HCT116 (cell line): ENCODE data around the gene MAP4K4. TPM values are rescaled to one million over a fixed set of nuclear protein-coding genes. Genes with fewer than 3 reads are reported as not detected.

Experiments
- ATAC-seq: fragments of 200-7000 bp; cut with Tn5 transposase; 2 replicates; pipeline ENCODE4 v1.9.1; 2020; ENCODE audit warnings: mild to moderate bottlenecking, moderate library complexity
- BruUV-seq: library from RNA; stranded (reverse); fragments of 400-500 nt; replicated peaks from 2 replicates; lab custom pipeline; 2021; lab: Mats Ljungman, UMichigan
- CTCF ChIA-PET: fragments of 300-600 bp; sonication (Branson Sonifier 250); formaldehyde crosslinking; loops from one replicate; lab custom pipeline; 2021; ENCODE audit warnings: antibody characterized with exemption; lab: Charles Lee
- POLR2A ChIA-PET: fragments of 300-600, 350-600 bp; sonication (Branson Sonifier 250); formaldehyde crosslinking; loops from one replicate; lab custom pipeline; 2021; ENCODE audit warnings: antibody characterized with exemption; lab: Charles Lee
- RAD21 ChIA-PET, 2 experiments: fragments of 300-600 bp; sonication (Branson Sonifier 250); formaldehyde crosslinking; loops; one replicate each; lab custom pipeline; 2023; ENCODE audit warnings: low total read pairs in 2 of 2; ENCODE audit not compliant: uncharacterized antibody in 2 of 2, unreplicated experiment in 2 of 2, low non-redundant PET in 1 of 2; lab: Charles Lee
- DNase-seq: peaks from one replicate; pipeline ENCODE4 v3.0.0-alpha.2; 2010; ENCODE audit warnings: low read depth, low spot score
- H2AFZ ChIP-seq: fragments of 200-600 bp; shearing (Covaris generic), sonication (generic); 2 replicates; pipeline ENCODE4 v1.6.1; 2017; ENCODE audit warnings: low read depth, mixed run types, mixed read lengths, antibody characterized with exemption, low read length; ENCODE audit not compliant: poor library complexity, severe bottlenecking
- H3K27ac ChIP-seq: 2 replicates; pipeline ENCODE4 v1.5.1; 2012; ENCODE audit warnings: low read depth, low read length
- H3K27me3 ChIP-seq: fragments of 200-600 bp; sonication (generic); 2 replicates; pipeline ENCODE4 v1.6.1; 2016; ENCODE audit warnings: mixed run types, low read length, mixed read lengths; ENCODE audit not compliant: insufficient read depth
- H3K36me3 ChIP-seq, 2 experiments: fragments of 200-500 bp in 1 of 2; fragments of 200-600 bp in 1 of 2; sonication (Bioruptor generic) in 1 of 2; sonication (generic) in 1 of 2; 2 replicates each; pipeline versions ENCODE4 v1.5.1 to v1.6.1; 2014 to 2016; ENCODE audit warnings: low read length in 2 of 2, inconsistent platforms in 1 of 2, mixed read lengths in 1 of 2, mixed run types in 1 of 2; ENCODE audit not compliant: insufficient read depth in 2 of 2, control insufficient read depth in 1 of 2
- H3K4me1 ChIP-seq, 2 experiments: fragments of 200-600 bp in 1 of 2; sonication (generic) in 1 of 2; 2 replicates each; pipeline versions ENCODE4 v1.5.1 to v1.6.1; 2012 to 2017; ENCODE audit warnings: low read length in 2 of 2, inconsistent platforms in 1 of 2, mild to moderate bottlenecking in 1 of 2, mixed read lengths in 1 of 2, mixed run types in 1 of 2, moderate library complexity in 1 of 2; ENCODE audit not compliant: insufficient read depth in 2 of 2, control insufficient read depth in 1 of 2
- H3K4me2 ChIP-seq: fragments of 200-600 bp; sonication (generic); 2 replicates; pipeline ENCODE4 v1.6.1; 2017; ENCODE audit warnings: mixed run types, low read length, mixed read lengths
- H3K4me3 ChIP-seq, 2 experiments: fragments of 200-600 bp in 1 of 2; sonication (generic) in 1 of 2; replicated peaks in 1 of 2; 2 replicates each; pipeline ENCODE4 v1.5.1; 2011 to 2016; ENCODE audit warnings: low read length in 2 of 2, control low read depth in 1 of 2, low read depth in 1 of 2, mild to moderate bottlenecking in 1 of 2, mixed read lengths in 1 of 2, mixed run types in 1 of 2
- H3K79me2 ChIP-seq: fragments of 200-600 bp; sonication (generic); 2 replicates; pipeline ENCODE4 v1.6.1; 2017; ENCODE audit warnings: mild to moderate bottlenecking, mixed run types, low read length, moderate library complexity, mixed read lengths; ENCODE audit not compliant: insufficient read depth
- H3K9ac ChIP-seq: fragments of 200-600 bp; sonication (generic); 2 replicates; pipeline ENCODE4 v1.6.1; 2016; ENCODE audit warnings: low read length, mixed read lengths
- H3K9me2 ChIP-seq: fragments of 200-600 bp; sonication (generic), shearing (Covaris generic); 2 replicates; pipeline ENCODE4 v1.6.1; 2017; ENCODE audit warnings: mixed run types, mild to moderate bottlenecking, moderate library complexity; ENCODE audit not compliant: insufficient read depth
- H3K9me3 ChIP-seq, 2 experiments: fragments of 200-500 bp in 1 of 2; fragments of 200-600 bp in 1 of 2; sonication (Bioruptor generic) in 1 of 2; sonication (generic) in 1 of 2; 2 replicates each; pipeline ENCODE4 v1.6.1; 2014 to 2017; ENCODE audit warnings: low read length in 2 of 2, mixed read lengths in 2 of 2, inconsistent platforms in 1 of 2, low read depth in 1 of 2, mild to moderate bottlenecking in 1 of 2, mixed run types in 1 of 2, moderate library complexity in 1 of 2; ENCODE audit not compliant: control insufficient read depth in 1 of 2, insufficient read depth in 1 of 2
- H4K20me1 ChIP-seq: fragments of 200-600 bp; sonication (generic), shearing (Covaris generic); 2 replicates; pipeline ENCODE4 v1.6.1; 2017; ENCODE audit warnings: mixed run types, mild to moderate bottlenecking, moderate library complexity; ENCODE audit not compliant: insufficient read depth
- CBX3 ChIP-seq: IDR thresholded peaks from 2 replicates; pipeline ENCODE4 v1.6.1; 2012; ENCODE audit warnings: low read depth
- CEBPB ChIP-seq: IDR thresholded peaks from 2 replicates; pipeline ENCODE4 v1.6.1; 2012; ENCODE audit warnings: low read depth
- ELF1 ChIP-seq: IDR thresholded peaks from 2 replicates; pipeline ENCODE4 v1.6.1; 2012; ENCODE audit warnings: low read depth, borderline replicate concordance
- EZH2 ChIP-seq: fragments of 200-600 bp; sonication (generic); IDR thresholded peaks from 2 replicates; pipeline ENCODE4 v1.6.1; 2017; ENCODE audit warnings: antibody characterized with exemption, mixed run types
- EZH2phosphoT487 ChIP-seq: fragments of 200-600 bp; IDR thresholded peaks from 2 replicates; pipeline ENCODE4 v1.6.1; 2018; ENCODE audit warnings: antibody characterized with exemption, borderline replicate concordance
- FOSL1 ChIP-seq: IDR thresholded peaks from 2 replicates; pipeline ENCODE4 v1.6.1; 2012; ENCODE audit warnings: low read depth
- RAD21 ChIP-seq: IDR thresholded peaks from 2 replicates; pipeline ENCODE4 v1.6.1; 2012; ENCODE audit warnings: low read depth, mild to moderate bottlenecking
- REST ChIP-seq: IDR thresholded peaks from 2 replicates; pipeline ENCODE4 v1.6.1; 2012; ENCODE audit warnings: low read depth
- SP1 ChIP-seq: IDR thresholded peaks from 2 replicates; pipeline ENCODE4 v1.6.1; 2012; ENCODE audit warnings: low read depth
- SRF ChIP-seq: IDR thresholded peaks from 2 replicates; pipeline ENCODE4 v1.6.1; 2012; ENCODE audit warnings: low read depth
- TCF7L2 ChIP-seq: IDR thresholded peaks from 2 replicates; pipeline ENCODE4 v1.7.0; 2011; ENCODE audit warnings: borderline replicate concordance, inconsistent platforms; ENCODE audit not compliant: insufficient read depth, insufficient read length; ENCODE audit errors: extremely low read depth
- ZBTB33 ChIP-seq: IDR thresholded peaks from 2 replicates; pipeline ENCODE4 v1.6.1; 2011; ENCODE audit warnings: mild to moderate bottlenecking, low read length, moderate library complexity; ENCODE audit not compliant: insufficient replicate concordance; ENCODE audit errors: extremely low read depth
- ZNF274 ChIP-seq: fragments of 200-500 bp; sonication (Bioruptor generic); IDR thresholded peaks from 2 replicates; pipeline ENCODE4 v1.6.1; 2014; ENCODE audit warnings: mild to moderate bottlenecking, low read depth, low read length, inconsistent platforms
- intact Hi-C: fragments of 100-400 bp; cut with micrococcal nuclease; formaldehyde crosslinking; loops from 2 replicates; pipeline ENCODE4 v1.10.0; 2022
- total RNA-seq: library from RNA; stranded (reverse); gene quantifications from one replicate; pipeline ENCODE4 v1.2.1, GENCODE V29; 2021; ENCODE audit not compliant: unreplicated experiment
- TF ChIP-seq, protein P1 (sequence below), 3 experiments: fragments of 200-600 bp in 1 of 3; sonication (generic) in 1 of 3; IDR thresholded peaks in 2 of 3; conservative IDR thresholded peaks in 1 of 3; 2 replicates each; pipeline ENCODE4 v1.5.1; 2012 to 2017; ENCODE audit warnings: low read depth in 2 of 3, low read length in 2 of 3, antibody characterized with exemption in 1 of 3, borderline replicate concordance in 1 of 3, control low read depth in 1 of 3, mild to moderate bottlenecking in 1 of 3, mixed read lengths in 1 of 3, mixed run types in 1 of 3, moderate library complexity in 1 of 3; ENCODE audit not compliant: insufficient read depth in 1 of 3
- TF ChIP-seq, protein P2 (sequence below): IDR thresholded peaks from 2 replicates; pipeline ENCODE4 v1.6.1; 2012

Gene MAP4K4
- total RNA-seq, 1 experiment from 2014 or later = 62.3 TPM

GRCh38 chr2:101676674-101677073 lies 20.8 kb upstream of the MAP4K4 start:
- no peak overlapping the region for H3K9ac ChIP-seq
- H3K4me3 ChIP-seq = no peak overlapping the region
- no TSS peak for BruUV-seq
- H3K9me3 ChIP-seq = peaks cover 0 to 5% of the 10 kb centered on the region in 2 experiments; a peak in 1 of 4 replicates
- ChIA-PET POLR2A (no interaction called here), CTCF (no interaction called here), RAD21 (no interaction called here)
- H3K79me2 ChIP-seq = no peaks in the 10 kb centered on the region
- no peaks in the 10 kb centered on the region for H3K27me3 ChIP-seq
- H2AFZ ChIP-seq = no peak overlapping the region
- H3K36me3 ChIP-seq = no peaks in the 10 kb centered on the region
- no peak overlapping the region for H3K4me2 ChIP-seq
- H3K27ac ChIP-seq = no peak overlapping the region
- no peaks in the 10 kb centered on the region for H4K20me1 ChIP-seq
- no peaks in the 10 kb centered on the region for H3K9me2 ChIP-seq
- H3K4me1 ChIP-seq = peaks cover 0 to 6% of the 10 kb centered on the region in 2 experiments; a peak in 2 of 4 replicates
- DNase-seq (no peak), ATAC-seq (no peak)
- no peak for TF ChIP-seq ZBTB33
- no peak for TF ChIP-seq RAD21
- TF ChIP-seq CBX3 = no peak
- no peak for TF ChIP-seq REST
- no peak for TF ChIP-seq EZH2phosphoT487
- TF ChIP-seq, protein P1, sequence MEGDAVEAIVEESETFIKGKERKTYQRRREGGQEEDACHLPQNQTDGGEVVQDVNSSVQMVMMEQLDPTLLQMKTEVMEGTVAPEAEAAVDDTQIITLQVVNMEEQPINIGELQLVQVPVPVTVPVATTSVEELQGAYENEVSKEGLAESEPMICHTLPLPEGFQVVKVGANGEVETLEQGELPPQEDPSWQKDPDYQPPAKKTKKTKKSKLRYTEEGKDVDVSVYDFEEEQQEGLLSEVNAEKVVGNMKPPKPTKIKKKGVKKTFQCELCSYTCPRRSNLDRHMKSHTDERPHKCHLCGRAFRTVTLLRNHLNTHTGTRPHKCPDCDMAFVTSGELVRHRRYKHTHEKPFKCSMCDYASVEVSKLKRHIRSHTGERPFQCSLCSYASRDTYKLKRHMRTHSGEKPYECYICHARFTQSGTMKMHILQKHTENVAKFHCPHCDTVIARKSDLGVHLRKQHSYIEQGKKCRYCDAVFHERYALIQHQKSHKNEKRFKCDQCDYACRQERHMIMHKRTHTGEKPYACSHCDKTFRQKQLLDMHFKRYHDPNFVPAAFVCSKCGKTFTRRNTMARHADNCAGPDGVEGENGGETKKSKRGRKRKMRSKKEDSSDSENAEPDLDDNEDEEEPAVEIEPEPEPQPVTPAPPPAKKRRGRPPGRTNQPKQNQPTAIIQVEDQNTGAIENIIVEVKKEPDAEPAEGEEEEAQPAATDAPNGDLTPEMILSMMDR (IDR thresholded peaks at IDR 0.05 in 2 of 3, conservative IDR thresholded peaks at IDR 0.05 in 1 of 3; ENCODE audit: borderline replicate concordance in 1 of 3, insufficient read depth in 1 of 3, low read depth in 2 of 3, low read length in 2 of 3) = no peak
- TF ChIP-seq ELF1 = no peak
- TF ChIP-seq TCF7L2 = no peak
- TF ChIP-seq CEBPB = no peak
- TF ChIP-seq ZNF274 = no peak
- no peak for TF ChIP-seq FOSL1
- TF ChIP-seq, protein P2, sequence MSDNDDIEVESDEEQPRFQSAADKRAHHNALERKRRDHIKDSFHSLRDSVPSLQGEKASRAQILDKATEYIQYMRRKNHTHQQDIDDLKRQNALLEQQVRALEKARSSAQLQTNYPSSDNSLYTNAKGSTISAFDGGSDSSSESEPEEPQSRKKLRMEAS = no peak
- TF ChIP-seq EZH2 = no peak
- TF ChIP-seq SP1 = no peak
- no peak for TF ChIP-seq SRF
- TF ChIP-seq, all 23 proteins: peak for 0
- intact Hi-C loops = loop anchor here (5.0 kb wide), 1 partner anchor 171 kb away; no protein-coding TSS in a partner anchor
